ENCODE results near the gene UCHL5.

GRCh38 chr1:192993426-192994085, 65.6 kb downstream of the UCHL5 start:
- no peak for TF ChIP-seq CTCF (IDR thresholded peaks at IDR 0.05; ENCODE audit: low read depth, low read length, missing input control)
- TF ChIP-seq TAF1 (conservative IDR thresholded peaks at IDR 0.05), result no peak
- TF ChIP-seq ZBTB33 (IDR thresholded peaks at IDR 0.05), result no peak
- TF ChIP-seq RAD21 (IDR thresholded peaks at IDR 0.05), result no peak
- no peak for TF ChIP-seq RXRA (IDR thresholded peaks at IDR 0.05)
- TF ChIP-seq GABPA (IDR thresholded peaks at IDR 0.05 in 1 of 2, conservative IDR thresholded peaks at IDR 0.05 in 1 of 2), result no peak
